SU-DHL-6 (cell line): Measurements from ENCODE around the gene ANAPC2.

Experiments used
- H2AFZ ChIP-seq: fragments of 200-600 bp; sonication (generic); 2 replicates; pipeline ENCODE4 v1.6.1; 2014; ENCODE audit warnings: low read depth, mild to moderate bottlenecking, moderate library complexity, mixed read lengths, antibody characterized with exemption, low read length; ENCODE audit not compliant: severe bottlenecking
- H3F3A ChIP-seq: fragments of 200-600 bp; shearing (Covaris generic); 2 replicates; pipeline ENCODE4 v1.6.0; 2016; ENCODE audit warnings: antibody characterized with exemption, mild to moderate bottlenecking; ENCODE audit not compliant: insufficient read depth
- H3K27ac ChIP-seq: fragments of 200-600 bp; sonication (generic); 2 replicates; pipeline ENCODE4 v1.5.1; 2016; ENCODE audit warnings: low read depth, mild to moderate bottlenecking, low read length, moderate library complexity, mixed read lengths
- H3K27me3 ChIP-seq: fragments of 200-600 bp; sonication (generic), shearing (Covaris generic); 2 replicates; pipeline ENCODE4 v1.6.0; 2014; ENCODE audit warnings: mild to moderate bottlenecking, low read length
- H3K36me3 ChIP-seq: fragments of 200-600 bp; sonication (generic); 2 replicates; pipeline ENCODE4 v1.6.1; 2014; ENCODE audit warnings: mild to moderate bottlenecking, low read length, mixed read lengths
- H3K4me2 ChIP-seq: fragments of 300-600, 200-600 bp; shearing (Covaris generic), sonication (generic); 2 replicates; pipeline ENCODE4 v1.6.0; 2014; ENCODE audit warnings: low read length, low read depth, mild to moderate bottlenecking; ENCODE audit not compliant: poor library complexity, severe bottlenecking
- H3K4me3 ChIP-seq: fragments of 200-600 bp; sonication (generic); 2 replicates; pipeline ENCODE4 v1.5.1; 2014; ENCODE audit warnings: antibody characterized with exemption, low read length, mild to moderate bottlenecking, mixed read lengths; ENCODE audit not compliant: insufficient read depth, poor library complexity, severe bottlenecking
- H3K79me2 ChIP-seq: fragments of 200-600 bp; sonication (generic); 2 replicates; pipeline ENCODE4 v1.6.1; 2014; ENCODE audit warnings: mild to moderate bottlenecking, low read length, moderate library complexity; ENCODE audit not compliant: insufficient read depth
- H3K9ac ChIP-seq: fragments of 200-600 bp; sonication (generic); 2 replicates; pipeline ENCODE4 v1.7.0; 2014; ENCODE audit warnings: mild to moderate bottlenecking, low read length
- H3K9me2 ChIP-seq: fragments of 200-600 bp; sonication (generic); replicated peaks from 2 replicates; pipeline ENCODE4 v1.6.1; 2014; ENCODE audit warnings: low read length; ENCODE audit not compliant: insufficient read depth
- H3K9me3 ChIP-seq: fragments of 200-600 bp; sonication (generic); 2 replicates; pipeline ENCODE4 v1.6.1; 2014; ENCODE audit warnings: low read length, mixed read lengths; ENCODE audit not compliant: insufficient read depth
- H4K20me1 ChIP-seq: fragments of 200-600 bp; sonication (generic); 2 replicates; pipeline ENCODE4 v1.6.1; 2014; ENCODE audit warnings: low read depth, mild to moderate bottlenecking, antibody characterized with exemption, low read length, moderate library complexity, mixed read lengths
- EZH2phosphoT487 ChIP-seq: fragments of 200-600 bp; sonication (generic), shearing (Covaris generic); conservative IDR thresholded peaks from 2 replicates; pipeline ENCODE4 v1.6.1; 2018; ENCODE audit warnings: mild to moderate bottlenecking, antibody characterized with exemption, low read length, moderate library complexity, mixed read lengths
- TF ChIP-seq, protein P1 (sequence below): fragments of 200-600 bp; sonication (generic); IDR thresholded peaks from one replicate; pipeline ENCODE4 v1.5.1; 2017; ENCODE audit warnings: antibody characterized with exemption, mild to moderate bottlenecking, low read length, moderate library complexity; ENCODE audit not compliant: insufficient read depth, poor library complexity, severe bottlenecking

ANAPC2 gene

GRCh38 chr9:137147091-137147792 is 41.1 kb downstream of the ANAPC2 start:
- Histone ChIP-seq H3K9me2 (no peaks in the 10 kb centered on the region), H3K27ac (no peak overlapping the region), H3K9me3 (no peaks in the 10 kb centered on the region), H3K4me3 (no peak overlapping the region), H3K36me3 (no peaks in the 10 kb centered on the region), H3K27me3 (no peaks in the 10 kb centered on the region), H4K20me1 (no peaks in the 10 kb centered on the region), H3K4me2 (no peak overlapping the region), H2AFZ (no peak overlapping the region), H3K9ac (no peak overlapping the region), H3K79me2 (no peaks in the 10 kb centered on the region), H3F3A (peaks cover 13% of the 10 kb centered on the region; the same call in 1 of the 2 replicates)
- no peak for TF ChIP-seq EZH2phosphoT487
- TF ChIP-seq, protein P1, sequence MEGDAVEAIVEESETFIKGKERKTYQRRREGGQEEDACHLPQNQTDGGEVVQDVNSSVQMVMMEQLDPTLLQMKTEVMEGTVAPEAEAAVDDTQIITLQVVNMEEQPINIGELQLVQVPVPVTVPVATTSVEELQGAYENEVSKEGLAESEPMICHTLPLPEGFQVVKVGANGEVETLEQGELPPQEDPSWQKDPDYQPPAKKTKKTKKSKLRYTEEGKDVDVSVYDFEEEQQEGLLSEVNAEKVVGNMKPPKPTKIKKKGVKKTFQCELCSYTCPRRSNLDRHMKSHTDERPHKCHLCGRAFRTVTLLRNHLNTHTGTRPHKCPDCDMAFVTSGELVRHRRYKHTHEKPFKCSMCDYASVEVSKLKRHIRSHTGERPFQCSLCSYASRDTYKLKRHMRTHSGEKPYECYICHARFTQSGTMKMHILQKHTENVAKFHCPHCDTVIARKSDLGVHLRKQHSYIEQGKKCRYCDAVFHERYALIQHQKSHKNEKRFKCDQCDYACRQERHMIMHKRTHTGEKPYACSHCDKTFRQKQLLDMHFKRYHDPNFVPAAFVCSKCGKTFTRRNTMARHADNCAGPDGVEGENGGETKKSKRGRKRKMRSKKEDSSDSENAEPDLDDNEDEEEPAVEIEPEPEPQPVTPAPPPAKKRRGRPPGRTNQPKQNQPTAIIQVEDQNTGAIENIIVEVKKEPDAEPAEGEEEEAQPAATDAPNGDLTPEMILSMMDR = no peak

DNA sequence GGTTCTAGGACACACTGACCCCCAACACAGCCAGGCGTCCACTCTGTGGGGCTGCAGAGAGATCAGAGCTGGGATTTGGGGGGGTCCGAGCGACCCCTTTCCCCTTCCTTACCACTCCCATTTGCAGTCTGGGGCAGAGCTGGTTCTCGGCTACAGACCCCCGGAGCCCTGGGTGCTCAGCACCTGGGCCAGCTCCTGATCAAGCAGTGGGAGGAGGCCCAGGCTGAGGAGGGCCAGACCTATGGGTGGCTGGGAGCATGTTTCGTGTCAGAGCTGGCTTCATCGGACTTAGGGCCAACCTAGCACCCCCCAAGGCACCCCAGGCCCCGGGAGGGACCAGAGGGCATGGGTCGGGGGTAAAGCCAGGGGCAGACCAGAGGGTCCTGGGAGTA is 41.8 kb downstream of the ANAPC2 start:
- Histone ChIP-seq H3K27me3 (no peaks in the 10 kb centered on the region), H3K4me2 (no peak overlapping the region), H3K9me2 (no peaks in the 10 kb centered on the region), H3K27ac (no peak overlapping the region), H3K79me2 (no peaks in the 10 kb centered on the region), H3K9ac (no peak overlapping the region), H4K20me1 (no peaks in the 10 kb centered on the region), H3F3A (peaks cover 11% of the 10 kb centered on the region; the same call in 1 of the 2 replicates), H3K4me3 (no peak overlapping the region), H3K36me3 (no peaks in the 10 kb centered on the region), H3K9me3 (no peaks in the 10 kb centered on the region), H2AFZ (no peak overlapping the region)
- TF ChIP-seq, protein P1 = no peak
- TF ChIP-seq EZH2phosphoT487 = no peak

GRCh38 chr9:137145731-137146526 is 42.4 kb downstream of the ANAPC2 start:
- no peaks in the 10 kb centered on the region for H3K36me3 ChIP-seq
- H3K4me2 ChIP-seq = no peak overlapping the region
- peaks cover 8% of the 10 kb centered on the region; the same call in 1 of the 2 replicates for H3F3A ChIP-seq
- no peak overlapping the region for H3K9ac ChIP-seq
- H2AFZ ChIP-seq = no peak overlapping the region
- no peaks in the 10 kb centered on the region for H3K9me2 ChIP-seq
- no peak for TF ChIP-seq EZH2phosphoT487
- TF ChIP-seq, protein P1 = no peak
- no peaks in the 10 kb centered on the region for H3K79me2 ChIP-seq
- no peaks in the 10 kb centered on the region for H4K20me1 ChIP-seq
- no peak overlapping the region for H3K4me3 ChIP-seq
- H3K27me3 ChIP-seq = no peaks in the 10 kb centered on the region
- H3K9me3 ChIP-seq = no peaks in the 10 kb centered on the region
- H3K27ac ChIP-seq = no peak overlapping the region
